Type B pancreatic cell (in vitro differentiated cells): ENCODE data around the gene TRAF7. TPM values are rescaled to one million over a fixed set of nuclear protein-coding genes. Genes with fewer than 3 reads are reported as not detected.

Experiments used
- DNase-seq: peaks from one replicate; pipeline ENCODE4 v3.0.0; 2021; ENCODE audit warnings: mixed read lengths; ENCODE audit not compliant: unreplicated experiment; ENCODE audit errors: extremely low spot score
- H3K27ac Mint-ChIP-seq: 2 replicates; pipeline ENCODE4 v1.8.0; 2021; ENCODE audit warnings: mild to moderate bottlenecking, mixed read lengths
- H3K27me3 Mint-ChIP-seq: 2 replicates; pipeline ENCODE4 v1.8.0; 2021; ENCODE audit warnings: mixed read lengths
- H3K36me3 Mint-ChIP-seq: 2 replicates; pipeline ENCODE4 v1.8.0; 2021; ENCODE audit warnings: mixed read lengths
- H3K4me1 Mint-ChIP-seq: one replicate; pipeline ENCODE4 v1.8.0; 2021; ENCODE audit warnings: mixed read lengths; ENCODE audit not compliant: unreplicated experiment
- H3K4me3 Mint-ChIP-seq: 2 replicates; pipeline ENCODE4 v1.8.0; 2021; ENCODE audit warnings: mild to moderate bottlenecking, mixed read lengths
- H3K9me3 Mint-ChIP-seq: 2 replicates; pipeline ENCODE4 v1.8.0; 2021; ENCODE audit warnings: mixed read lengths
- total RNA-seq: library from RNA; stranded (reverse); gene quantifications from 2 replicates; pipeline ENCODE4 v1.2.1, GENCODE V29; 2021; ENCODE audit warnings: low replicate concordance
- TF ChIP-seq, protein P1 (sequence below): fragments of 200-600 bp; sonication (generic); conservative IDR thresholded peaks from 2 replicates; pipeline ENCODE4 v1.5.0; 2021; ENCODE audit warnings: antibody characterized with exemption, mild to moderate bottlenecking

Gene TRAF7
- total RNA-seq, 1 donor from 2014 or later = 71.0 TPM

DNA sequence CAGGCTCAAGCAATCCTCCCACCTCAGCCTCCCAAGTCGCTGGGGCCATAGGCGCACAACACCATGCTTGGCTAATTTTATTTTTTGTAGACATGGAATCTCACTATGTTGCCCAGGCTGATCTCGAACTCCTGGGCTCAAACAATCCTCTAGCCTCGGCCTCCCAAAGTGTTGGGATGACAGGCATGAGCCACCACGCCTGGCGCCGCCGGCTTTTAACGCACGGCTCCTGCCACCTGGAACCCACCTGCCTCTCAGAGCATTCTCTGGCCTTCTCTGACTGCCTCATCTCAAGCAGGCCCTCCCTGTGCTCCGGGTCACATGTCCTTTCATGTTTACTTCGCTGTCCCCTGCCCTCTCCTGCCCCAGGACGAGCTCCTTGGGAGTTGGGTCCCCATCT lies 30.5 kb downstream of the TRAF7 start:
- no peak for DNase-seq
- no peaks in the 10 kb centered on the region for H3K27me3 Mint-ChIP-seq
- peaks cover 3% of the 10 kb centered on the region for H3K4me1 Mint-ChIP-seq
- no peak overlapping the region for H3K4me3 Mint-ChIP-seq
- H3K36me3 Mint-ChIP-seq = no peaks in the 10 kb centered on the region
- H3K9me3 Mint-ChIP-seq = no peaks in the 10 kb centered on the region
- TF ChIP-seq, protein P1, sequence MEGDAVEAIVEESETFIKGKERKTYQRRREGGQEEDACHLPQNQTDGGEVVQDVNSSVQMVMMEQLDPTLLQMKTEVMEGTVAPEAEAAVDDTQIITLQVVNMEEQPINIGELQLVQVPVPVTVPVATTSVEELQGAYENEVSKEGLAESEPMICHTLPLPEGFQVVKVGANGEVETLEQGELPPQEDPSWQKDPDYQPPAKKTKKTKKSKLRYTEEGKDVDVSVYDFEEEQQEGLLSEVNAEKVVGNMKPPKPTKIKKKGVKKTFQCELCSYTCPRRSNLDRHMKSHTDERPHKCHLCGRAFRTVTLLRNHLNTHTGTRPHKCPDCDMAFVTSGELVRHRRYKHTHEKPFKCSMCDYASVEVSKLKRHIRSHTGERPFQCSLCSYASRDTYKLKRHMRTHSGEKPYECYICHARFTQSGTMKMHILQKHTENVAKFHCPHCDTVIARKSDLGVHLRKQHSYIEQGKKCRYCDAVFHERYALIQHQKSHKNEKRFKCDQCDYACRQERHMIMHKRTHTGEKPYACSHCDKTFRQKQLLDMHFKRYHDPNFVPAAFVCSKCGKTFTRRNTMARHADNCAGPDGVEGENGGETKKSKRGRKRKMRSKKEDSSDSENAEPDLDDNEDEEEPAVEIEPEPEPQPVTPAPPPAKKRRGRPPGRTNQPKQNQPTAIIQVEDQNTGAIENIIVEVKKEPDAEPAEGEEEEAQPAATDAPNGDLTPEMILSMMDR = no peak
- H3K27ac Mint-ChIP-seq = no peak overlapping the region

DNA sequence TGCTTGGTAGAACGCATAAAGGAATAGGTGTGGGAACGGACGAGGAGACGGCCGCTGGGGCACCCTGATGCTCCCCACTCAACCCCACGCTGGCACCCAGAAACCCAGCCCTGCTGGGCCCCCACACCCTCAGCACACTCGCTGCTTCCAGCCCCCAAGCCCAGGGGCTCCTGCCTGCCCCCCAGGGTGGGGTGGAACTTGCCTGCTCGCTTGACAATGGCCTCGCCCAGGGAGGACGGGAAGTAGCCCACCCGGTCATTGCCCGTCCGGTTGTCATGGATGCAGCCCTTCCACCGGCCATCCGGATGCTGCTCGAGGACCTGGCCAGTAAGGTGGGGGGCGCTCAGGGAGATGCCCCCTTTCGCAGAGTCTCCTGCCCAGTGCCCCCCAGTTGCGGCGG lies 30.9 kb downstream of the TRAF7 start:
- Mint-ChIP-seq H3K27ac (no peak overlapping the region), H3K9me3 (no peaks in the 10 kb centered on the region), H3K4me3 (no peak overlapping the region), H3K27me3 (no peaks in the 10 kb centered on the region), H3K4me1 (peaks cover 3% of the 10 kb centered on the region), H3K36me3 (no peaks in the 10 kb centered on the region)
- TF ChIP-seq, protein P1 = no peak
- no peak for DNase-seq

DNA sequence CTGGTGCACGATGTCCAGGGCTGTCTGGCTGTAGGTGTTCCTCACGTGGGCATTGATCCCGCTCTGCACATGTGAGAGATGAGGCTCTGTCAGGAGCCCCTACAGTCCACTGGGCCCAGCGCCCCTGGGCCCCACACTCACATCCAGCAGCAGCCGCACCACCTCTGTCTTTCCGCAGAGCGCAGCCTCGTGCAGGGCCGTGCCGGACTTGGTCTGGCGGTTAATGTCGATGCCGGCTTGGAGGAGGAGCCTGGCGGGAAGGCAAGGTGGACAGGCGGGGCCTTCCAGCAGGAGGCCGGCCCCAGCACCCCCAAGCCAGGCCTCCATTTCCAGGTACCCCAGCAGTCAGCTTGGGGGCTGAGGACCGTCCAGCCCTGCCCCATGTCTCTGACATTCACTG lies 31.6 kb downstream of the TRAF7 start:
- TF ChIP-seq, protein P1 = no peak
- no peaks in the 10 kb centered on the region for H3K27me3 Mint-ChIP-seq
- no peak for DNase-seq
- H3K4me1 Mint-ChIP-seq = no peaks in the 10 kb centered on the region
- H3K4me3 Mint-ChIP-seq = no peak overlapping the region
- H3K9me3 Mint-ChIP-seq = no peaks in the 10 kb centered on the region
- no peaks in the 10 kb centered on the region for H3K36me3 Mint-ChIP-seq
- H3K27ac Mint-ChIP-seq = no peak overlapping the region

DNA sequence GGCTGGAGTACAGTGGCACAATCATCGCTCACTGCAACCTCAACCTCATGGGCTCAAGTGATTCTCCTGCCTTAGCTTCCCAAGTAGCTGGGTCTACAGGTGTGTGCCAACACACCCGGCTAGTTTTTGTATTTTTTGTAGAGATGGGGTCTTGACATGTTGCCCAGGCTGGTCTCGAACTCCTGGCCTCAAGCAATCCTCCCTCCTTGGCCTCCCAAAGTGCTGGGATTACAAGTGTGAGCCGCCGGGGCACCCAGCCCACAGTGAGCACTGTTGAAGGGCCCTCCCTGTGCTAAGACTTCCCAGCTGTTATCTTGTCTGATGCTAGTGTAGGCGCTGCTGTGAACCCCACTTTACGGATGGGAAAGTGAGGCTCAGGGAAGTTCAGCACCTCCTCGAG lies 32.8 kb downstream of the TRAF7 start:
- no peak overlapping the region for H3K4me3 Mint-ChIP-seq
- DNase-seq = no peak
- TF ChIP-seq, protein P1 = no peak
- H3K4me1 Mint-ChIP-seq = no peaks in the 10 kb centered on the region
- H3K27ac Mint-ChIP-seq = no peak overlapping the region
- no peaks in the 10 kb centered on the region for H3K36me3 Mint-ChIP-seq
- no peaks in the 10 kb centered on the region for H3K27me3 Mint-ChIP-seq
- H3K9me3 Mint-ChIP-seq = no peaks in the 10 kb centered on the region

DNA sequence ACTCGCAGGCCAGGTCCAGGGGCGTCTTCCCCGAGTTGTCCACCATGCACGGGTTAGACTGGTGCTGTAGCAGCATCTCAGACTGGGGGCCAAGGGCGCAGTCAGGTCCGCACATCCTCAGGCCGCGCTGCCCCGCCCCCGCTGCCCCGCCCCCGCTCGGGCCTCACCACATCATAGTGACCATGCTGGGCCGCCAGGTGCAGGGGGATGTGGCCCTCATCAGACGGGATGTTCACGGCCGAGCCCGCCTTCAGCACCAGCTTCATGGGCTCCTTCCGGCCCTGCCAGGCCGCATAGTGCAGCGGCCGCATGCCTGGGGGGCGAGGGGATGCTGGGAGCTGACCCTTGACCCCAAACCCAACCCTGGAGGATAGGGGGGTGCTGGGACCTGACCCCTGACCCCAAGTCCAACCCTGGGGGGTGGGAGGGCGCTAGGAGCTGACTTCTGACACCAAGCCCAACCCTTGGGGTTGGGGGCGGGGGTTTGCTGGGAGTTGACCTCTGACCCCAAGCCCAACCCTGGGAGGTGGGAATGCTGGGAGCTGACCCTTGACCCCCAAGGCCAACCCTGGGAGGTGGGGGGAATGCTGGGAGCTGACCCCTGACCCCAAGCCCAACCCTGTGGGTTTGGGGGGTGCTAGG lies 33.8 kb downstream of the TRAF7 start:
- Mint-ChIP-seq H3K4me1 (no peaks in the 10 kb centered on the region), H3K36me3 (no peaks in the 10 kb centered on the region), H3K9me3 (no peaks in the 10 kb centered on the region), H3K4me3 (no peak overlapping the region), H3K27ac (no peak overlapping the region), H3K27me3 (no peaks in the 10 kb centered on the region)
- no peak for DNase-seq
- TF ChIP-seq, protein P1 = no peak
